Spinal cord (tissue), 10 donors: ENCODE data around the gene DNAH8. TPM values are rescaled to one million over a fixed set of nuclear protein-coding genes. Genes with fewer than 3 reads are reported as not detected.

Experiments
- DNase-seq, 6 donors: peaks; one replicate each; pipeline versions ENCODE4 v3.0.0 to v3.0.0-alpha.2; 2013 to 2015; ENCODE audit warnings: low spot score in 6 of 6, low read depth in 4 of 6
- H3K27ac ChIP-seq: one replicate; pipeline ENCODE4 v1.5.1; 2013; ENCODE audit warnings: low read depth, low read length, control low read depth
- H3K27me3 ChIP-seq: one replicate; pipeline ENCODE4 v1.6.1; 2013; ENCODE audit warnings: low read length; ENCODE audit not compliant: control insufficient read depth, insufficient read depth
- H3K36me3 ChIP-seq: one replicate; pipeline ENCODE4 v1.6.1; 2013; ENCODE audit warnings: low read length; ENCODE audit not compliant: control insufficient read depth, insufficient read depth
- H3K4me1 ChIP-seq: one replicate; pipeline ENCODE4 v1.6.1; 2013; ENCODE audit warnings: low read length; ENCODE audit not compliant: control insufficient read depth, insufficient read depth
- H3K4me3 ChIP-seq: one replicate; pipeline ENCODE4 v1.5.1; 2013; ENCODE audit warnings: low read depth, low read length, control low read depth
- H3K9me3 ChIP-seq: one replicate; pipeline ENCODE4 v1.6.1; 2013; ENCODE audit warnings: low read length; ENCODE audit not compliant: control insufficient read depth, insufficient read depth
- WGBS: methylation state at CpG from one replicate; pipeline ENCODE4 v1.1.5; 2013; ENCODE audit warnings: missing lambda C conversion rate; ENCODE audit not compliant: insufficient coverage; 5-methylcytosine and 5-hydroxymethylcytosine counted together
- long read RNA-seq, 4 donors: transcript quantifications; one replicate each; lab custom pipeline, GENCODE V29; 2026
- polyA plus RNA-seq, 2 donors: library from polyadenylated mRNA; unstranded; fragments of 120-200 nt; gene quantifications; one replicate each; pipeline ENCODE4 v1.2.1, GENCODE V29; 2013; ENCODE audit not compliant: insufficient read length in 2 of 2
- total RNA-seq, 2 donors: library from RNA; depleted of rRNA in 1 of 2; stranded (reverse); fragments of 120-200 nt in 1 of 2; fragments of >200 nt in 1 of 2; gene quantifications; one replicate each; pipeline versions ENCODE4 v1.2.3 to v1.2.4, GENCODE V29; 2013 to 2014
- donor health status: healthy.

Gene DNAH8, protein sequence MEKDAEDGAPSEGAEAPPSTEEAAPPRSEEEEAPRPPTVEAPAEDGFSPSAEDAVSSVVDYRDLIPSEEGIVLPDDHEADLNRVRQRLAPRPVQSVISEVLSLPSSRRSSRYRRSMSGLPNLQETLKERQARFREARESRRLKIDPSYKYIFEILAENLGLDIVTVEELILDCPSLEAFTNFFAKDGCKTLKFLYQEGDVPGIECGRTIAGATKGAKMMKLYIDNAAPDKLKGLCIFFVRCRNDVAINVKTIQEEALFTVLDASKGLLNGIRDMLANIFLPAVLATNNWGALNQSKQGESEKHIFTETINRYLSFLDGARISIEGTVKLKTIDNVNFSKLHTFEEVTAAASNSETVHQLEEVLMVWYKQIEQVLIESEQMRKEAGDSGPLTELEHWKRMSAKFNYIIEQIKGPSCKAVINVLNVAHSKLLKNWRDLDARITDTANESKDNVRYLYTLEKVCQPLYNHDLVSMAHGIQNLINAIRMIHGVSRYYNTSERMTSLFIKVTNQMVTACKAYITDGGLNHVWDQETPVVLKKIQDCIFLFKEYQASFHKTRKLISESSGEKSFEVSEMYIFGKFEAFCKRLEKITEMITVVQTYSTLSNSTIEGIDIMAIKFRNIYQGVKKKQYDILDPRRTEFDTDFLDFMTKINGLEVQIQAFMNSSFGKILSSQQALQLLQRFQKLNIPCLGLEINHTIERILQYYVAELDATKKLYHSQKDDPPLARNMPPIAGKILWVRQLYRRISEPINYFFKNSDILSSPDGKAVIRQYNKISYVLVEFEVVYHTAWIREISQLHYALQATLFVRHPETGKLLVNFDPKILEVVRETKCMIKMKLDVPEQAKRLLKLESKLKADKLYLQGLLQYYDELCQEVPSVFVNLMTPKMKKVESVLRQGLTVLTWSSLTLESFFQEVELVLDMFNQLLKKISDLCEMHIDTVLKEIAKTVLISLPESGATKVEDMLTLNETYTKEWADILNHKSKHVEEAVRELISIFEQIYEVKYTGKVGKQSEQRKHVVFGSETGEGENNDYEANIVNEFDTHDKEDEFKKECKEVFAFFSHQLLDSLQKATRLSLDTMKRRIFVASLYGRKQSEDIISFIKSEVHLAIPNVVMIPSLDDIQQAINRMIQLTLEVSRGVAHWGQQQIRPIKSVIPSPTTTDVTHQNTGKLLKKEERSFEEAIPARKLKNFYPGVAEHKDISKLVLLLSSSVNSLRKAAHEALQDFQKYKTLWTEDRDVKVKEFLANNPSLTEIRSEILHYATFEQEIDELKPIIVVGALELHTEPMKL (N-terminal part only)
- total RNA-seq = under 1 TPM; 0.06 to 0.10 TPM
- polyA plus RNA-seq = under 1 TPM; 0.03 to 0.17 TPM
- long read RNA-seq, donor 1 = 0 reads
- long read RNA-seq, donor 2 = 0 reads
- long read RNA-seq, donor 3 = 0 reads
- long read RNA-seq, donor 4 = 0 reads

DNA sequence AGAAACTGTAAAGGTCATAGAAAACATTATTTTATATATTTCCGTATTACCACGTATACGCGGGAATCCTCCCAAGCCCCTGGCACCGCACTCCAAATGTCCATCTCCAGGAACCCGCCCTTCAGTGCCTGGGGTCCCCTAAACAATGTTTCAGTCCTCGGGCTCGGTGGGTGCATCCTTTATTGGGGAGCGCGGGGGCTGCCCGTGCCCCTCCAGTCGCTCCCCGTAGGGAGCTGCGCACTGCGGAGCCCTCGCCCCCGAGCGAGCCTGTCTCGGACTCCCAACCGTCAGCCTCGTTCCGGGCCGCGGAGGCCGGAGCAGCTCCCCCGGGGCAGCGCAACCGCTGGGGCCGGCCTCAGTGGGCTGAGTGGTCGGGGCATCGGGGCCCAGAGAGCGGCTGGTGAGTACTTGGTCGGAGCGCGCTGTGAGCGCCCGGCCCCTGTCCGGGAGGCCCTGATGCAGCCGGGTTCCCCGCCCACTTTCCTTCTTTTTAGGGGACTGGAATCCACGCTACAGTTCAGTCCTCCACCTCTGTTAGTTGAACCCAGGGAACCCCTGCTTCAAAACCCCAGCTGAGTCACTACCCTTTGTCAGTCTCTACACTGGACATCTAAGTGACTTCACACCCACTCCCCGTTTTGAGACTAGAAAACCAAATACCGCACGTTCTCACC lies at the start of gene DNAH8:
TSS of gene DNAH8 (plus strand) at position 296 of the 674 bp plus-strand sequence. CDS start 7,499 bp downstream, outside the sequence.
- H3K27ac ChIP-seq = no peak within 1 kb of the TSS
- no peaks in the 10 kb centered on the region for H3K36me3 ChIP-seq
- DNase-seq = peak in 1 of 6 donors; percentile 16
- H3K27me3 ChIP-seq = peaks cover 30% of the 10 kb centered on the region
- no peaks in the 10 kb centered on the region for H3K9me3 ChIP-seq
- H3K4me1 ChIP-seq = peaks cover 6% of the 10 kb centered on the region
- WGBS = 4% methylated on average over 41 of the region's 44 CpGs
- peak within 1 kb of the TSS; percentile 27 for H3K4me3 ChIP-seq

DNA sequence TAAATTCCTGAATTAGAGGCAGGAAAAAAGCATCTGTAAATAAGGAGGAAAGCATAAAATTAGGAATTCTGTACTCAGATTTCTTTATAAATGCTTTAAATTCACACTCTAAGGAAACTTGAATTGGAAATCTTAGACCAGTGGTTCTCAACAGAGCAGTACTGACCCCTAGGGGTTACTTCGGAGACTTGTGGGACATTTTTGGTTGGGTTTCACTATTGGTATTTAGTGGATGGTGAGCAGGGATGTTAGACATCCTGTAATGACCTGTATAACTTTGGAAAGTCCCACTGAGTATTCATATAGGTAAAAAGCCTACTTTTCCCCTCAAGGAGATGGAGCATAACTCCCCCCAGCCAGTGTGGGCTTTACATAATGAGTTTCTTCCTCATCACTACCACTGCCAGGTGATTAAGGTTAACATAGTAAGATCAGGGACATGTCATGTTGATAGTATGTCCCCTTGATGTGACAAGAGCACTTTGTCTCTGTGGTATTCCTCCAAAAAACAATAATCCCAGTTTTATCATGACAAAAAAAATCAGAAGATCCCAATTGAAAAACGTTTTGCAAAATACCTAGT lies 43.1 kb upstream of the DNAH8 start:
- H3K4me3 ChIP-seq = no peak overlapping the region
- H3K27ac ChIP-seq = no peak overlapping the region
- WGBS = 0% methylated on average over 1 of the region's 2 CpGs
- no peaks in the 10 kb centered on the region for H3K36me3 ChIP-seq
- no peaks in the 10 kb centered on the region for H3K9me3 ChIP-seq
- DNase-seq = peak in 5 of 6 donors; percentile 23 to 80 (median 31)
- H3K4me1 ChIP-seq = no peaks in the 10 kb centered on the region
- no peaks in the 10 kb centered on the region for H3K27me3 ChIP-seq

- peaks cover 5% of the 10 kb centered on the region for H3K36me3 ChIP-seq
- no peaks in the 10 kb centered on the region for H3K4me1 ChIP-seq
- 83% methylated on average over 1 of the region's 9 CpGs for WGBS
- no peak overlapping the region for H3K4me3 ChIP-seq
- H3K9me3 ChIP-seq = no peaks in the 10 kb centered on the region
- H3K27ac ChIP-seq = no peak overlapping the region
- DNase-seq = no peak
- no peaks in the 10 kb centered on the region for H3K27me3 ChIP-seq
Measured at GRCh38 chr6:38673397-38674165, 41.5 kb upstream of the DNAH8 start.

DNA sequence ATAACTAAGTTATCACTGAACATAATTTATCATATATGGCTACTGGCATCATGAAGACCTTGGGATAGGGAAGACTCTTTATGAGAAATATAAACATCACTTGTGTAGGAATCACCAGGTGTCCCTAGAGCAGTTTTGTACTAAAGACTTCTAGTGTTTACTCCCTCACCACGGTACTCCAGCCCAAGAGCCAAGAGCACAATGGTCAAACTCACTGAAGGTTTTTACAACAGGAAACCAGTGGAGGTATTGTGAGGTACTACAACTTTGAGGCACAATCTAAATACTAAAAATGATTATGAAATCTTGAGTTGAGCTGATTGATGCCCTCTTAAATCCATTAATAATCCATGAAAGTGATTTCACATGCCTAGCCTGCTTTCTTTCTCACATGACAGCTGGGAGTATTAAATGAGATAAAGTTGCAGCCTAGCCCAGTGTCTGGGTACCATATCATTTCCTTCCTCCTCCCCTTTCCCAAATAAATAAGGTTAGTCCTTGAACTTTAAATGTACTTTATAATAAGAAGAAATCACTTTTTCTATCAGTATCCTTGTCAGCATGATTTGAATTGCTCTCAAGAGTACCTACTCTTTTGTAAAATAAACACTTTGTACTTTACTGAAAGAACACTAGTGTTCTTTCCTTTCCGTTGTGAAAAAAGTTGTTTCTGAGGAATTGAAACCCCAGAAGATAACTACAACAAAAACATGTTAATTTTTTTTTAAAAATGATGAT lies 38.7 kb upstream of the DNAH8 start:
- no peak for DNase-seq
- H3K9me3 ChIP-seq = no peaks in the 10 kb centered on the region
- no peak overlapping the region for H3K4me3 ChIP-seq
- H3K27me3 ChIP-seq = no peaks in the 10 kb centered on the region
- WGBS = no CpG with 5 or more reads among the region's 2 CpGs
- peaks cover 15% of the 10 kb centered on the region for H3K36me3 ChIP-seq
- no peak overlapping the region for H3K27ac ChIP-seq
- no peaks in the 10 kb centered on the region for H3K4me1 ChIP-seq

- H3K27ac ChIP-seq = no peak overlapping the region
- no peak for DNase-seq
- H3K27me3 ChIP-seq = no peaks in the 10 kb centered on the region
- no peaks in the 10 kb centered on the region for H3K9me3 ChIP-seq
- H3K36me3 ChIP-seq = peaks cover 15% of the 10 kb centered on the region
- no peaks in the 10 kb centered on the region for H3K4me1 ChIP-seq
- WGBS = no CpG with 5 or more reads among the region's 1 CpG
- no peak overlapping the region for H3K4me3 ChIP-seq
Measured at GRCh38 chr6:38676974-38677544, 38.1 kb upstream of the DNAH8 start.

DNA sequence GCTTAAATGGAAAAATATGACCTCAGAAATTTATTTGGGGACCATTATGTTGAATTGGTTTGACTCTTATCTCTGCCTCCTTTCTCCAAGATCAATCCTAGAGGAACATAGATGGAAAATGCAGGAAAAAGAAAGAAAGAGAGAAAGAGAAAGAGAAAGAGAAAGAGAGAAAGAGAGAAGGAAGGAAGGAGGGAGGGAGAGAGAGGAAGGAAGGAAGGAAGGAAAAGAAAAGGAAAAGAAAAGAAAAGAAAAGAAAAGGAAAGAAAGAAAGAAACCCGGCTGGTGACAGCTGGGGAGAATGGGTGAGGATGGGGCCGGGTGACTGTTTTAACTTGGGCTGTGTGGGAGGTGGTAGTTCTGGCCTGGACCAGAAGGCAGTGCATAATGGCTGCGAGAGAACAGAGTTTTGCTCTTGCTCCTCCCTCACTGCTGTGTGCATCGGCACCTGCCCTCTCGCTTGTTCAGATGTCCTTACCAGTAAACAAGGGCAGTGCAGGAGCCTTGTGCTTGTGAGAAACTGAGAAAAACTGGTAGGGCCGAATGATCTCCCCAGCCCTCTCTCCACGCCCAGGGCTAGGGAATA lies 36.8 kb upstream of the DNAH8 start:
- H3K27me3 ChIP-seq = no peaks in the 10 kb centered on the region
- H3K9me3 ChIP-seq = no peaks in the 10 kb centered on the region
- no peaks in the 10 kb centered on the region for H3K4me1 ChIP-seq
- WGBS = 81% methylated on average over 3 of the region's 7 CpGs
- H3K36me3 ChIP-seq = peaks cover 15% of the 10 kb centered on the region
- no peak overlapping the region for H3K4me3 ChIP-seq
- H3K27ac ChIP-seq = no peak overlapping the region
- no peak for DNase-seq

- Histone ChIP-seq H3K27me3 (no peaks in the 10 kb centered on the region), H3K4me3 (no peak overlapping the region), H3K27ac (no peak overlapping the region), H3K36me3 (peaks cover 15% of the 10 kb centered on the region), H3K4me1 (no peaks in the 10 kb centered on the region), H3K9me3 (no peaks in the 10 kb centered on the region)
- no CpG with 5 or more reads among the region's 1 CpG for WGBS
- DNase-seq = no peak
Measured at GRCh38 chr6:38679668-38680067, 35.4 kb upstream of the DNAH8 start.
